Erythroblast (primary cell): ENCODE results near the gene FLRT2.

Source experiments
- GATA1 ChIP-seq: IDR thresholded peaks from 2 replicates; pipeline ENCODE4 v1.6.1; 2011; ENCODE audit warnings: low read depth, mild to moderate bottlenecking, control low read depth, low read length, moderate library complexity
- POLR2A ChIP-seq: IDR thresholded peaks from 2 replicates; pipeline ENCODE4 v1.6.1; 2011; ENCODE audit warnings: mild to moderate bottlenecking, low read length

- TF ChIP-seq POLR2A (no peak), GATA1 (no peak)
Observed at GRCh38 chr14:85602345-85602744, 72.4 kb downstream of the FLRT2 start.
